ENCODE measurements around the gene B3GALT5.

- TF ChIP-seq POLR2A (IDR thresholded peaks at IDR 0.05) (no peak), CTCF (IDR thresholded peaks at IDR 0.05) (no peak)
Observed at GRCh38 chr21:39604951-39605350, 7.8 kb upstream of the B3GALT5 start.

All from testis (tissue), 2 donors.